HL-60/S4 (cell line): Measurements from ENCODE around the gene SYDE2.

Source experiments
- in situ Hi-C: fragments of 300-500 bp; cut with MboI; formaldehyde crosslinking; loops from 2 replicates; pipeline ENCODE4 v1.14.3; 2022; ENCODE audit warnings: low sequenced_read_pairs

The SYDE2 gene

GRCh38 chr1:85133565-85134159 lies 67.2 kb downstream of the SYDE2 start:
- in situ Hi-C loops: no loop called here

GRCh38 chr1:85132078-85132720 lies 68.6 kb downstream of the SYDE2 start:
- in situ Hi-C loops: no loop called here

GRCh38 chr1:85128316-85128715 lies 72.5 kb downstream of the SYDE2 start:
- in situ Hi-C loops: no loop called here

GRCh38 chr1:85125891-85126290 lies 74.9 kb downstream of the SYDE2 start:
- in situ Hi-C loops: no loop called here

- in situ Hi-C loops: no loop called here
These were observed 76.7 kb downstream of the SYDE2 start for GRCh38 chr1:85124091-85124490.

- in situ Hi-C loops: no loop called here
These were observed 78.6 kb downstream of the SYDE2 start for GRCh38 chr1:85122169-85122568.

- in situ Hi-C loops: no loop called here
These were observed 79.1 kb downstream of the SYDE2 start for GRCh38 chr1:85121744-85122143.

- in situ Hi-C loops: no loop called here
These were observed 82.1 kb downstream of the SYDE2 start for GRCh38 chr1:85118751-85119150.

GRCh38 chr1:85116856-85117255 lies 84.0 kb downstream of the SYDE2 start:
- in situ Hi-C loops: no loop called here

GRCh38 chr1:85115933-85116332 lies 84.9 kb downstream of the SYDE2 start:
- in situ Hi-C loops: no loop called here

GRCh38 chr1:85111695-85112094 lies 89.1 kb downstream of the SYDE2 start:
- in situ Hi-C loops: no loop called here

GRCh38 chr1:85109475-85109874 lies 91.3 kb downstream of the SYDE2 start:
- in situ Hi-C loops: no loop called here
